GM10266 (cell line): Measurements from ENCODE around the gene RTN4RL2.

Experiments used
- DNase-seq: peaks from one replicate; pipeline ENCODE4 v3.0.0; 2012; ENCODE audit errors: extremely low spot score
- CTCF ChIP-seq: IDR thresholded peaks from 2 replicates; pipeline ENCODE4 v1.5.1; 2012; ENCODE audit warnings: mild to moderate bottlenecking, low read depth; ENCODE audit not compliant: control insufficient read depth, insufficient read depth; ENCODE audit errors: missing control alignments

Gene RTN4RL2

GRCh38 chr11:57421066-57421465 is 39.3 kb upstream of the RTN4RL2 start:
- TF ChIP-seq CTCF = no peak
- DNase-seq = no peak

DNA sequence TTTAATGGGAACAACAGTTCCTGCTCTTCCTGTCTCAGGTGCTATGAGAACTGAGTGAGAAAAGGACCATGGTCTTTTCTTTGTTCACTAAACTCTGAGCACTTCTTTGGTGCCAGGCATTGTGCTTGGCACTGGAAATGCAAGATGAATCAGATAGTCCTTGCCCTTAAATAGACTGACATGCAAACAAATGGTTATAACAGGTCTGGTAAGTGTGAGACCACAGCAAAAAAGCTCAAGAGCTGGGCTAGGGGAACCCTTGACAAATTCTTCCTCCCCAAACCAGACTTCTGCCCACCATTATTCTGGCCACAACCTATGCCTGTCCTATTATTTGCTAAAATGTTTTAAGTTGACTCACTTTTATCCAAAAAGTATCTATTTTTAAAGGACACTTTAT is 38.5 kb upstream of the RTN4RL2 start:
- TF ChIP-seq CTCF = no peak
- no peak for DNase-seq

GRCh38 chr11:57422669-57423068 is 37.7 kb upstream of the RTN4RL2 start:
- no peak for DNase-seq
- no peak for TF ChIP-seq CTCF

GRCh38 chr11:57424137-57424791 is 36.1 kb upstream of the RTN4RL2 start:
- no peak for DNase-seq

GRCh38 chr11:57424792-57425564 is 35.4 kb upstream of the RTN4RL2 start:
- TF ChIP-seq CTCF = no peak
- peak; percentile 84 for DNase-seq

More at GRCh38 chr11:57424137-57424791, 36.1 kb upstream of the RTN4RL2 start:
- no peak for TF ChIP-seq CTCF

- no peak for DNase-seq
- no peak for TF ChIP-seq CTCF
Measured at GRCh38 chr11:57425565-57426438, 34.5 kb upstream of the RTN4RL2 start.
